Fibroblast of skin of abdomen (primary cell): Measurements from ENCODE around the gene ANKS4B. TPM values are rescaled to one million over a fixed set of nuclear protein-coding genes. Genes with fewer than 3 reads are reported as not detected.
A peak's percentile ranks its signal among the peaks of the same experiment; 100 is the strongest.
"Not testable (repeated sequence)": the region's sequence is repeated elsewhere in the genome, so short reads cannot be mapped to it uniquely, and the experiment has no call there.

Experiments used
- DNase-seq: peaks from one replicate; pipeline ENCODE4 v3.0.0-alpha.2; 2013
- polyA plus RNA-seq, 2 experiments: library from polyadenylated mRNA; unstranded; fragments of 120-200 nt; gene quantifications; one replicate each; pipeline ENCODE4 v1.2.1, GENCODE V29; 2013; ENCODE audit not compliant: insufficient read length in 2 of 2

Gene ANKS4B, protein sequence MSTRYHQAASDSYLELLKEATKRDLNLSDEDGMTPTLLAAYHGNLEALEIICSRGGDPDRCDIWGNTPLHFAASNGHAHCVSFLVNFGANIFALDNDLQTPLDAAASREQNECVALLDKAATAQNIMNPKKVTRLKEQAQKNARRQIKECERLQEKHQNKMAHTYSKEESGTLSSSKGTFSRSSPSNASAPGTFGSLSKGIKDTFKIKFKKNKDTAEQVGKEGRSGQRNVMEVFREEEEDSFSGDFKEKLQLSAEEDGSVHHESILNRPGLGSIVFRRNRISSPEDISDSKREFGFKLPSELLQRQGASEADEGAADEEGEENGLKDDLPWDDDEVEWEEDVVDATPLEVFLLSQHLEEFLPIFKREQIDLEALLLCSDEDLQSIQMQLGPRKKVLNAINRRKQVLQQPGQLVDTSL
- polyA plus RNA-seq (2013, experiment 1 of 2; ENCODE audit: insufficient read length): not detected
- 0.02 TPM for polyA plus RNA-seq (2013, experiment 2 of 2; ENCODE audit: insufficient read length)

DNA sequence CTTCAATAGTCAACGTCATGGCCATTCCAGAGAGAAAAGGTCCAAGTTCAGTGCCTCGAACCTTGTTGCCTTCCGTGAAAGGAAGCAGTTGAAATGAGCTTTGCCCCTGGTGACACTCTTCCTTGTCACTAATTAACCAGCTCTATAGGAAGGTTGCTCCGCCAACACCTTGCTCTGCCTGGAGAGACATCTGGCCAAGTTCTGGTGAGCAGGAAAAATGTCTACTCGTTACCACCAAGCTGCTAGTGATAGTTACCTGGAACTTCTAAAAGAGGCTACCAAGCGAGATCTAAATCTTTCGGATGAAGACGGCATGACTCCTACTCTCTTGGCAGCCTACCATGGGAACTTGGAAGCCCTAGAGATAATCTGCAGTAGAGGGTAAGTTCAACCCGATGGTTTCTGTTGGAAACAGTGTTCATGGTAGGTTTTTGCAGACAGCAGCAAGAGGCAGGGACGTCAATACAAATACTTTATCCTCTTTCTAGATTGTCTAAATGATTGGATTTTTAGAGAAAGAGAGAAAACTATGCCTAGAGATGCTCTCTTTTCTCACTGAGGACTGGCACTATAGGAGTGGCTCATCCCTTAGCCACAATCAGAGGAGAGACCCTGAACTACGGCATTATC is at the start of gene ANKS4B:
Gene ANKS4B (plus strand): TSS at position 179 of the 630 bp plus-strand sequence. CDS start 39 bp downstream, at position 218.
- no peak for DNase-seq

DNA sequence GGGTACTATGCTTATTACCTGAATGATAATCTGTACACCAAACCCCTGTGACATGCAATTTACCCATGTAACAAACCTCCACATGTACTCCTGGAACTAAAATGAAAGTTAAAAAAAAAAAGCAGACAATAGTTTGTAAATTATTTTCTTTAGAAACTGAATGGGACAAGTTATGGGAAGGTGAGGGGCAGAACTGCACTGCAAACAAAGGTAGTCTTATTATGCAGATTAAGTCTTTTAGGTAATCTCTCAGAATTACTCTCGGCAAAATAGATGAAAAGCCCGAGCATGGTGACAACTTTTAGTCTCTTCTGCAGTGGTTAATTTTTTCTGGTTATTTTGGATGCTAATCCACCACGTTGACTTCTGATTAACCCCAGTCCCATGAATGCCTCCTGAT is 49.5 kb upstream of the ANKS4B start:
- no peak for DNase-seq

DNA sequence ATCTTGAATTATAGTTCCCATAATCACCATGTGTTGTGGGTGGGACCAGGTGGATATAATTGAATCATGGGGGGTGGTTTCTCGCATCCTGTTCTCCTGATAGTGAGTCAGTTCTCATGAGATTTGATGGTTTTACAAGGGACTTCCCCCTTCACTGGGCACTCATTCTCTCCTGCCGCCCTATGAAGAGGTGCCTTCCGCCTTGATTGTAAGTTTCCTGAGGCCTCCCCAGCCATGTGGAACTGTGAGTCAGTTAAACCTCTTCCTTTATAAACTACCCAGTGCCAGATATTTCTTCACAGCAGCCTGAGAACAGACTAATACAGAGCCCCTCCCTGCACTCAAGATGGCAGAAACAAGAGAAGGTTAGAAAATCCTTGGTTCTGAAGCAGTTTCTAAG is 48.7 kb upstream of the ANKS4B start:
- DNase-seq: no peak

DNA sequence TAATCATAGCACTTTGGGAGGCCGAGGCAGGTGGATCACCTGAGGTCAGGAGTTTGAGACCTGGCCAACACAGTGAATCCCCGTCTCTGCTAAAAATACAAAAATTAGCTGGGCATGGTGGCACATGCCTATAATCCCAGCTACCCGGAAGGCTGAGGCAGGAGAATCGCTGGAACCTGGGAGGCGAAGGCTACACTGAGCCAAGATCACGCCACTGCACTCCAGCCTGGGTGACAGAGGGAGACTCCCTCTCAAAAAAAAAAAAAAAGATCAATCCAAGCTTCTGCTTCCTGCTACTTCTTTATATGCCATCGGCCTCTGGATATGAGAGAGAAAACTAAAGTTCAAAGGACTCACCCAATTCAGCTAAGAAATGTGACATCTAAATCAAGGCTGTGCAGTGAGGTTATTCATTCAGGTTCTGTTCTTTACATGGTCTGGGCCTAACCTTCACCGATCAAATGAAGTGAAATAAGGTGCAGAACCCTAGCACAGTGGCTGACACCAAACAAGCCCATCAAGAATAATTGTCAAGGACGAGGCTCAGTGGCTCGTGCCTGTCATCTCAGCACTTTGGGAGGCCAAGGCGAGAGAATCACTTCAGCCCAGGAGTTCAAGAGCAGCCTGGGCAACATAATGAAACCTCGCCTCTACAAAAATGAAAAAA is 47.7 kb upstream of the ANKS4B start:
- no peak for DNase-seq

DNA sequence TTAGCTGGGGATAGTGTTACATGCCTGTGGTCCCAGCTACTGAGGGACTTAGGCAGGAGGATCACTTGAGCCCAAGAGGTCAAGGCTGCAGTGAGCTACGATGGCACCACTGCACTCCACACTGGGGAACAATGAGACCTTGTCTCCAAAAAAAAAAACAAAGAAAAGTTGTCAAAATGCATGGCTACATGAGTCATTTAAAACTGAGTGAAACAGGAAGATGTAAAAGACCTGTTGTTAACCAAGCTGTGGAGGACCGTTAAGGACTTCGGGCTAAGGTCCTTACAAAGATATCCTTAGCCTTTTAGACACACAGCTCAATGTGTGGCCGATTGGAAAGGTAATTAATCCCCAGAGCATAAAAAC is 47.2 kb upstream of the ANKS4B start:
- DNase-seq: no peak

DNA sequence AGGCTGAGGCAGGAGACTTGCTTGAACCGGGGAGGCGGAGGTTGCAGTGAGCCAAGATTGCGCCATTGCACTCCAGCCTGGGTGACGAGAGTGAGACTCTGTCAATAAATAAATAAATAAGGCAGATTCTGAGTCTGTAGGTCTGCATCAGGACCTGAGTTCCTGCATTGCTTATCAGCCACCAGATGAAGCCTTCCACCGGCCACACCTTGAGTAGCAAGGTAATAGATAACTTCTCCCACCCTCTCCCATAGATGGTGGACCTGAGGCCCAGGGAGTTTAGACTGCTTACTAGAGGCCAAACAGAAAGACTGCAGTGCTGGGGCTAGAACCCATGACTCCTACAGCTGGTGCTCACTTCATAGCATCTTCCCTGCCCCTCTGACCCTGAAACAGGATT is 44.2 kb upstream of the ANKS4B start:
- DNase-seq: no peak

DNA sequence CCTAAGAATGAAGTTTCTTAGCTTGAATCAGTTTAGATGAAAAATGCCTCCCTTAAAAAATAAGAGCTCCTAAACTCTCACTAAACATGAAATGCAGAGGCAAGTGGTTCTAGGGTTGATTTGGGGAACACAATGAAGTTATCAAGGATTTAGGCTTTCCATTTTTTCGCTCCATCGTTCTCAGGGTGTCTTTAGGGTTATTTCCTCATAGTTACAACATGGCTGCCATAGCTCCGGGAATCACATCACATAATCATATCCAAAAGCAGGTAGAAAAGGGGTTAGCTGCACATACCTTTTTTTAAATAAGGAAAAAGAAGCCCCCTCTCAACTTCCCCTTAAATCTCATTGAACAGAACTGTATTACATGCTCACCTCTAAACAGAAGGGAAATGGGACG is 43.5 kb upstream of the ANKS4B start:
- no peak for DNase-seq

DNA sequence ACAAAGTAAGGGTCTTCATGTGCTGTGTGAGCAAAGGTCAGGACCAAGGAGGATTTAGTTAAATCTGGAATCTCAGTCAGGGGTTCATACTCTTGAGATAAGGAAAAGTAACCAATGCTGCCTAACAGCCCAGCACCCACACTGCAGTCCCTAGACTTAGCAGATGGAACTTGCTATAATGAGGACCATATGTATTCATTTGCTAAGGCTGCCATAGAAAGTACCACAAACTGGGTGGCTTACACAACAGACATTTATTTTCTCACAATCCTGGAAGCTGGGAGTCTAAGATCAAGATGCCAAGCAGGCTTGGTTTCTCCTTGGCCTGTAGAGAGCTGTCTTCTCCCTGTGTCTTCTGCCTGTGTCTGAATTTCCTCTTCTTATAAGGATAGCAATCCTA is 42.9 kb upstream of the ANKS4B start:
- peak; percentile 71 for DNase-seq

DNA sequence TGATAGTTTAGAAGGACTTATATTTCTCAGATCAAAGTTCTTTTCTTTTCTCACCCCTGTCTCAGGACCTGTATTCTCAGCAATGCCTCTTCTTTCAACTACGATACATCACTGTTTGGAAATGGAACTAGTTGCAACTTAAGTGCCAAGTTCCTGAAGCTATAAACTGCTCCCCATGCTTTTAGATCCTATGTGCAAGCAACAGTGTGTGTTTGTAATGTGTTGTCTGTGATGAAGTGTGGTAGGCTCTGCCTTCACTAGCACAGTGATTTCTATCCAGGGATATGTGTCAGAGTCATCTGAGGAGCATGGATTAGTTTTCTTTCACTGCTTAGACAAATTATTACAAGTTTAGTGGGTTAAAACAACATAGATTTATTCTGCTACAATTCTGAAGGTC is 40.5 kb upstream of the ANKS4B start:
- no peak for DNase-seq

DNA sequence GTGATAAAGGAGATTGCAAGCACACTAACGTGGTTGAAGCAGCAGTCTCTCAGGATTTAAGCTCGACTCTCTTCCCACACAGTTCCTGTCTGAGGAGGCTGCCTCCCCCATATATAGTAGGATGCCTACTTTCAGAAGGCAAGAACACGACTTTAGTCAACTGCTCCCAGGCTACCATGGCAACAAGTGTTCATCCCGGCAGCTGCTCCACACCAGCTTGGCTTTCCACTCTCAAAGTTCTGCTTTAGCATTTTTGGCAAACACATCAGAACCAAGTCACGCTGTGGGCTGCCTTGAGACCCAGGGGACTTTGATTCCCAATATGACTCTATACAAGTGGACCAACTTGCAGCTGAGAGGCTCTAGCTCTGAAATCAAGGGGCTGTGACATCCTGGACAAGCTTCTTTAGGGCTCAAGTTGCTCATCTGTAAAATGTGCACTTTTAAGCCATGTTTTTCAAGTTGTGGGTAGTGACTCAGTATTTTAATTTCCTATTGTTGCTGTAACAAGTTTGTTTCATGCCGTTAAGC is 38.7 kb upstream of the ANKS4B start:
- DNase-seq: peak; percentile 7

DNA sequence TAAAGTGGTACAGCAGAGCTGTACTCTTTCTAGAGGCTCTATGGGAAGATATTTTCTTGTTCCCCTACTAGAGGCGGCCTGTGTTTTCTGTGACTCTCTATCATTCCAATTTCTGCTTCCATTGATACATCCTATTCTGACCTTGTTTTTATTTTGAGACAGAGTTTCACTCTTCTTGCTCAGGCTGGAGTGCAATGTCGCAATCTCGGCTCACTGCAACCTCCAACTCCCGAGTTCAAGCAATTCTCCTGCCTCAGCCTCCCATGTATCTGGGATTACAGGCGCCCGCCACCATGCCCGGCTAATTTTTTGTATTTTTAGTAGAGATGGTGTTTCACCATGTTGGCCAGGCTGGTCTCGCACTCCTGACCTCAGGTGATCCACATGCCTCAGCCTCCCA is 38.2 kb upstream of the ANKS4B start:
- not testable (repeated sequence) for DNase-seq

DNA sequence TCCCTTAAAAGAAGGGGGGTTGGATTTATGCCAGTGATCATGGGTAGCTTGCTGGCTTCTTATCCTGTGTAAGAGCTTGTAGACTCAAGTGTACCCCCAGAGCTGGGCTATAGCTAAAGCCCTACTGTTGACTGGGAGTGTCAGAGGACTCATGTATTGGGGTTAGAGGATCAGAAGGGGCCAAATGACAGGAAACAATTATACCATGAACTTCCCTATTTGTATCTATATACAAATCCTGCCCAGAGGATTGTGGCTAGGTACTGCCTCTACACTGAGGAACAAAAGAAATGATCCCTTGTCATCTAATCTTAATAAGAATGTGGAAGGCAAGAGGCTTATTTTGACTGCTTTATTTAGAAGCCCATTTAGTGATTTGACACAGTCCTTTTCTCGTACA is 36.4 kb upstream of the ANKS4B start:
- no peak for DNase-seq

DNA sequence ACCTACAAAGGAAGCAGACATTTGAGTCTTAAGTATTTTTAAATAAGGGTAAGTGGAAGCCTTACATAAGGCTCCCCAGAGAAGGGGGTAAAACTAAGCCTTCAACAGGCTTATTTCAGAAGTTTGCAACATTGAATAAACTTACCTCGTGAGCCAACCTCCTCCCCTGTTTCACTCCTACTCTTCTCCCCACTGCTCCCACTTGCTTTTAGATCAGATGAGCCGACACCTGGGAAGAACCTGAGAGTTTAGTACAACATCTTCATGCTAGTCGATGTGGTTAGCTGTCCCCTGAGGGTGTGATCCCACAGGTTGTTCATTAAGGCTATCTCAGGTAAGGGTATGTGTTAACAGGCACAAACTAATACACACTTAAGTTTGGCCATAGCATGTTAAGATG is 35.9 kb upstream of the ANKS4B start:
- no peak for DNase-seq

DNA sequence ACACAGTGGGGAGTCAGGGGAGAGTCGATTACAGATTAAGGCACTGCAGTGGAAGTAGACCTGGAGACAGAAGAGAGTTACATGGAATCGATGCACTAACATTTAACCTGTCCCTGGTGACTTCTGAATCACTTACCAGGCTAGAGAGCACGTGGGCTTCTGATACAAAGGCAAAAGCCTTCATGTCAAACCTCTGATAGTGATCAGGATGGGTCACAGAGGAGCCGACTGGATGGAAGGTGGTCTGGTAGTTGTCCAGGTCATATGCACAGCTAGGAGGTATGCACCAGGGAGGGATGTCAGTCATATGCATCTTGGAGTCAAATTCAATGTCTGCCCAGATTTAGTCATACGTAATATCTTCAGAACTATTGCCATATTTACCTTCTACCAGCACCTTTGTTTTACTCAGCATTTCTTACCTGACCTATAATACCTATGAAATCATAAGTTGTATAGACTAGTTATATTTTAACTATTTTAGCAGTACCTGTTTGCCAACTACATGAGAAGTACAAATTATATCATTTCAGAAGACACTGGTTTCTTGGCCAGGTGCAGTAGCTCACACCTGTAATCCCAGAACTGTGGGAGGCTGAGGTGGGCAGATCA is 33.8 kb upstream of the ANKS4B start:
- DNase-seq: no peak

DNA sequence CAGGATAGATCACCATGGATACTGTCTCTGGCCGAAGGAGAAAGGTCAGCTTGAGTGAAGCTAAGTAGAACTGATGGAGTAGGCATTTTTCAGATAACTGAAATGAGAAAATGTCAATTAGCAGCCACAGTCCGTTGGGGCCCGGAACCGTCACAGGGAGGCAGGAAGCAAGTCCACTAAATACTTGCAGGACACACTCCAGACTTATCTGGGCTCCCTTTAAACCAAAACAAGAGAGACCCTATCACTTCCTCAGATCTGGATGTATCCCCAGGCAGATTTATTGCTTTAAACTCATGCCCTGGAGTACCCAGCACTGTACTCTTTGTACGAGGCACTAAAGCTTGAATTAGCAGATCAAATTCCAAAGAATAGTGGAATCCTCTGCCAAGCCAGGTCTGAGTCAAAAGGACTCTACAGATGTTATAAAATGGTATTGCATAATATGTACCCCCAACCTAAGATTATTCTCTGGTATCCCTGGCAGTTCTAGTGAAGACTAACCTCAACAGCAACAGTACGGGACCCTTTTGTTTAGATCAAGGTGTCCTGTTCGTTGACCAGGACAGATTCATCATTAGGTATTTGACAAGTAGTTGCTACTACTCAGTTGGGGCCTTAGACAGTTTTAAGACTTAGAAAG is 30.2 kb upstream of the ANKS4B start:
- DNase-seq: no peak

DNA sequence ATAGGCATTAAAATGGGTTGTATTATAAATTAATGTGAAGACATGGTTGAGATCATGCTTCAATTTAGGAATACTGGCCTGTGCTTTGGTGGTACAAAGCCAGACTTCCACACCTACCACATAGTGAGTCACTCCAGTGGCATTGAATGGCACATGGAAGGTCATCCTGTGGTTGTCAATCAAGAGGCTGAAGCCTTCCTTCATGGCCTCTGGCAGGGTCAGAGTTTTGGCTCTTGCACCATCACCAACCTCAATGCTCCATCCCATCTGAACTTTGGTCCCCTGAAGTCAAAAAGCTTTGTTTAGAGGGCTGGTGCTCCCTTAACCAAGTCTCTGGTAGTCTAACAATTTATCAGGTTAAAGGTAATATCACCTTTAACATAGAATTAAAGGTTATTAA is 28.2 kb upstream of the ANKS4B start:
- no peak for DNase-seq

DNA sequence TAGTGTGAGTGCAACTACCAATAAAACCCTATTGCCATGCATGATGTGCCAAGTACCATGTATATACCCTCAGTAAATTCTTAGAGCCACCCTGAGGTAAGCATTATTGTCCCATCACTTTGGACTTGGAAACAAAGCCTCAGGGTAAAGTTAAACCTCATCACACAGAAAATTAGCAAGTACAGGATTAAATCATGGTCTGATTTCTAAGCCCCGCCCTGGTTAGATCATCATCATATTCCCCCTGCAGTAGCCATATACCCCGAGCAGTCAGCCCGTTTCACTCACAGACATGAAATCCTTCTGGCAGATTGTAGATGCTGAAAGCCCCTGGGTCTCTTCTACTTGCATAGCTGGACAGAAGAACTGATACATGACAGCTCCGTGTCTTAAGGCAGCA is 26.9 kb upstream of the ANKS4B start:
- DNase-seq: no peak

DNA sequence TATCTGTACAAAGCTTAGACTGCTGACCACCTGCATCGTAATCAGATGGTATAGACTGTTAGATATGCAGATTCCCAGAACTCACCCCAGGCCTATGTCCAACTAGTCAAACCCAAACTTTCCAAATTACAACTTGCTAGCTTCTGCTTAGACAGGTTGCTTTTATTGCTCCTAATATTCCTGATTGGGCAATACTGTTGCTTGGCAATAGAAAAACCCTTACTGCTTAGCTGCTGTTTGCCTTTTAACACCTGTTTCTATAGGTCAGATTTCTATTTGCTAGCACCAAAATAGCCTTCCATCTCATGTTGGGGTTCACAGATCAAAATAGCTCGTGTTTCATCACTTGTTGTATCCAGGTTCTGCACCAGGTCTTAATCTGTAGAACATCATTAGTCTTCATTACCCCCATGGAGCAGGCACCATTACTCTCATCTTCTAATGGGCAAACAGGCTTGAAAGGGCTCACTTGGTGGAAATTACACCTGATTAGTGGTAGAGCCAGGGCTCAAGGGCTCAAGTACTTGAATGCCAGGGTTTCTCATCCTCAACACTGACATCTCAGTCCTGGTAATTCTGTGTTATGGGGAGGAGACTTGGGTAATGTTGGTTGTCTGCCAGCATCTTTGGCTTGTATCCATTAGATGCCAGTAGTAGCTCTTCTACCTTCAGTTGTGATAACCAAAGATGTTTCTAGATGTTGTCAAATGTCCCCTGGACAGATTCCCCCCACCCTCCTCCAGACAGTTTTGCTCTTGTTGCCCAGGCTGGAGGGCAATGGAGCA is 24.9 kb upstream of the ANKS4B start:
- DNase-seq: no peak

DNA sequence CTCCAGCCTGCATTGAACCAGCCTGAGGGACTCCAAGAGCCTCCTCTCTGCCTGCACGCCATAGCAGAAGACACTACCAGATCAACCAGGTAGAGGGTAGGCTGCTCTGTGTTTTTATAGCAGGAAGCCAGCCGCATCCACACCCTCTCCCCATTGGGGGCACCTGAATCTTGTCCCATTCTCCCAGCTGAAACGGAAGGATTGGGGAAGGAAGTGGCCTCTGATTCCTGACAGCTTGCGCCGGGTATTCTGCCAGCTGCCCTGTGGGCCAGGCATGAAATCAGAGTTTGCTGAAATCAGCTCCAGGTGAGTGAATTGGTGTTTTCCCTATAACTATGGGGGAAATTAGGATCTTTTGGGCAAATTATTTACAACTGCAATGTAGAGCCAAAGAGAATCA is 22.0 kb upstream of the ANKS4B start, which contains the start of gene ZP2:
Gene ZP2 (minus strand): TSS at position 89 of the 400 bp plus-strand sequence. CDS start 27 bp downstream, at position 62.
- DNase-seq: no peak

DNA sequence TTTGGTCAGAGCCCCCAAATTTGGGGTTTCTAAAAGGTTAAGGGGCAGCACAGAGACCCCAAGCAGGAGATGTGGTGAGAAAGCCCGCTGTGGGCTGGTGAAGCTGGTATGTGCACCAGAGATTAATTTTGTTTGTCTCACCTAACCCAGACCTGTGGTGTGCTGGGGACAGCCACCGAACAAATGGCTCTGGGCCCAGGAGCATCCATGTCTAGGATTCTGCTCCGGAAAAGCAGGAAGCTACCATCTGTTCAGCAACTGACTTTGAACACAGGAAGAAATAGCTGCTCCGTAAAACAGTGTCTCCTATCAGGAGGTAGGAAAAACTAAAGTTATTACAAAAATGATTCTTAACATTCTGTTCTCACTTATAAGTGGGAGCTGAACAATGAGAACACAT is 19.4 kb upstream of the ANKS4B start:
- no peak for DNase-seq

DNA sequence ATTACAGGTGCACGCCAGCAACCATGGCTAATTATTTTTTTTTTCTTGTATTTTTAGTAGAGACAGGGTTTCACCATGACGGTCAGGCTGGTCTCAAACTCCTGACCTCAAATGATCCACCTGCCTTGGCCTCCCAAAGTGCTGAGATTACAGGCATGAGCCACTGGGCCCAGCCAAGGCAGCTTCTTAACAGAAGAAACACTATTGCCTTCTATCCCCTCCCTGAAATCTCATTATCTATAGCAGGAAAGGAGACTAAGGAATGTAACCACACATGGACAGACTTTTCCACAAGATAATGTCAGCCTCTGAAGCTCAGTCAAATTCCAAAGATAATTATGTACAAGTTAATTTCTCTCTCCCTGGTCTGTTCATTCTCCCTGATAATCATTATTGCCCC is 16.4 kb upstream of the ANKS4B start:
- DNase-seq: no peak
